BE2C (cell line): Measurements from ENCODE around the gene ACOT7.

ENCODE experiments used
- DNase-seq: peaks from one replicate; pipeline ENCODE4 v3.0.0-alpha.2; 2020
- H3K27me3 ChIP-seq: fragments of 250-450 bp; sonication (Bioruptor Pico); 2 replicates; pipeline ENCODE4 v1.5.1; 2020; ENCODE audit warnings: mild to moderate bottlenecking
- H3K36me3 ChIP-seq: fragments of 250-450 bp; sonication (Bioruptor Pico); 2 replicates; pipeline ENCODE4 v1.5.1; 2020; ENCODE audit warnings: mild to moderate bottlenecking
- H3K4me1 ChIP-seq: fragments of 250-450 bp; sonication (Bioruptor Pico); 2 replicates; pipeline ENCODE4 v1.5.1; 2020
- H3K4me3 ChIP-seq: 2 replicates; pipeline ENCODE4 v1.5.1; 2011; ENCODE audit warnings: low read depth, low read length
- H3K9me3 ChIP-seq: fragments of 250-450 bp; sonication (Bioruptor Pico); 2 replicates; pipeline ENCODE4 v1.5.1; 2020
- TF ChIP-seq, protein P1 (sequence below): IDR thresholded peaks from 2 replicates; pipeline ENCODE4 v1.5.1; 2012; ENCODE audit warnings: mild to moderate bottlenecking, low read depth, low read length

ACOT7 gene

DNA sequence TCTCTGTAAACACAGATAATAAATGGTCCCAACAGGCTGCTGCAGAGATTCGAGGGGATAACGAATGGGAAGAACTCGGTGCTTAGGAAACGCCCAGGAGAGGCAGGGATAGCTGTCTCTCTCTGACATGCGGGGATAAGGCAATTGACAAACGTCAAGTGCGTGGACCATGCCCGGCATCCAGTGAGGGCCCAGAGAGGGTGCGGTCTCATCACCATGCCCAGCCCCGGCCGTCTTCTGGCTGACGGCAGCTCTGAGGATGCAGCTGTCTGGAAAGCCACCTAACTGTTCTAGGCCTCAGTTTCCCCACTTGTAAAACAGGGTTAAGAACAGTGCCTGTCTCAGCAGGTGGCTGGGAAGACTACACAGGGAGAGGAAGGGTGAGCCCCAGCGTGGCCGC is 48.1 kb downstream of the ACOT7 start:
- no peak for DNase-seq
- Histone ChIP-seq H3K27me3 (no peaks in the 10 kb centered on the region), H3K4me1 (peaks cover 4% of the 10 kb centered on the region), H3K4me3 (no peak overlapping the region), H3K36me3 (no peaks in the 10 kb centered on the region; the same call in 1 of the 2 replicates), H3K9me3 (no peaks in the 10 kb centered on the region)
- TF ChIP-seq, protein P1, sequence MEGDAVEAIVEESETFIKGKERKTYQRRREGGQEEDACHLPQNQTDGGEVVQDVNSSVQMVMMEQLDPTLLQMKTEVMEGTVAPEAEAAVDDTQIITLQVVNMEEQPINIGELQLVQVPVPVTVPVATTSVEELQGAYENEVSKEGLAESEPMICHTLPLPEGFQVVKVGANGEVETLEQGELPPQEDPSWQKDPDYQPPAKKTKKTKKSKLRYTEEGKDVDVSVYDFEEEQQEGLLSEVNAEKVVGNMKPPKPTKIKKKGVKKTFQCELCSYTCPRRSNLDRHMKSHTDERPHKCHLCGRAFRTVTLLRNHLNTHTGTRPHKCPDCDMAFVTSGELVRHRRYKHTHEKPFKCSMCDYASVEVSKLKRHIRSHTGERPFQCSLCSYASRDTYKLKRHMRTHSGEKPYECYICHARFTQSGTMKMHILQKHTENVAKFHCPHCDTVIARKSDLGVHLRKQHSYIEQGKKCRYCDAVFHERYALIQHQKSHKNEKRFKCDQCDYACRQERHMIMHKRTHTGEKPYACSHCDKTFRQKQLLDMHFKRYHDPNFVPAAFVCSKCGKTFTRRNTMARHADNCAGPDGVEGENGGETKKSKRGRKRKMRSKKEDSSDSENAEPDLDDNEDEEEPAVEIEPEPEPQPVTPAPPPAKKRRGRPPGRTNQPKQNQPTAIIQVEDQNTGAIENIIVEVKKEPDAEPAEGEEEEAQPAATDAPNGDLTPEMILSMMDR, result no peak

DNA sequence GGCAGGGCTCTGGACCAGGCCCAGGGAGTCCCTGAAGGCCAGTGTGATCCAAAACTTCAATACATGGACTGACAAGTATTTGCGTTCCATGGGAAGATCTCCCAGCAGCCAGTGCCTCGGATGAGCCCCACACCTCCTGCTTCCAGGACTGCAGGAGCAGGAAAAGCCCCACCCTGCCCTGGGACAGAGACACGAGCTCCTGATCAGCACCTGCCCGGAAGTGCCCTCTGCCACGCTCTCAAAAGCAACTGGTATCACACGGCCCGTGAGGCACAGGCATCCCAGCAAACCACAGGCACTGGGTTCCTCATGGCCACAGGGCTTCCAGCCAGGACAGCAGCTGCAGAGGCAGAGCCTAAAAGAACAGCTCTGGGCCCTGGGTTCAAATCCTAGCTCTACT is 48.6 kb downstream of the ACOT7 start:
- Histone ChIP-seq H3K4me1 (peaks cover 4% of the 10 kb centered on the region), H3K4me3 (no peak overlapping the region), H3K27me3 (no peaks in the 10 kb centered on the region), H3K36me3 (no peaks in the 10 kb centered on the region; the same call in 1 of the 2 replicates), H3K9me3 (no peaks in the 10 kb centered on the region)
- TF ChIP-seq, protein P1, result no peak
- no peak for DNase-seq

DNA sequence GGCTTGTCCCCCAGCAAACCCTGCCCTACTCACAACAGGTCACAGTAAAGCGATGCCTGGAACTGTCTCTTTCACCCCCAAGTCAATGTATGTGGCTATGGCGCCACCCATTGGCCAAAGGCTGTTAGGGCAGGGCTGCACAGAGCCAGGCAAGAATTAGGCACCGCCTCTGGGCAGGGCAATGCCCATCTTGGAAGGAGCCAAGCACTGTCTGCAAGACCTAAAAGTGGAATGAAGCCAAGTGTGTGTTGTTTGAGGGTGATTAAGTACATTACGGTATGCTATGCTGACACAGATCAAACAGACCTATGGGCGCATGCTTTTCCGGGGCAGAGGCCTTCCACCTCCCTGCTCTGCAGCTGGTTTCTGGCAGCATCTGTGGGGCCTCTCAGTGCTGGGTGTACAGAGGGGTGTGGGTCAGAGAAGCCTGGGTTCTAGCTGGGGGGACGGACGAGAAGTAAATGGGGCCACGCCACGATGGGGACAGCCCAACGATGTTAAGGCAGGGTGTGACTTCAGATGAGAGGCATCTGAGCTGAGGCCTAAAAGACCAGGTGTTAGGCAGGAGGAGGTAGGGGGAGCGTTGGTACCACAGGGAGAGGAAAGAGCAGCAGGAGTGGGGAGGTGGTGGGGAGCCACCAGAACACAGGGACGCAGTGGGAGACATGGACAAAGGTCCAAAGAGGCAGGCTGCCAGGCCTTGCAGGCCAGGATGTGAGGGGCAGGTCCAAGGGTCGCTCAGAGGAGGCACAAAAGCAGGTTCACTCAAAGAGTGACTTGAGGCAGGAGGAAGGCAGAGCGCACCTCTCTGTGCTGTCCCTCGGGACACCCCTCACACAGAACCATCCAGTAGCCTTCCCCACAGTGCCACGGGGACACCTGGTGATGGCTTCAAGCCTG is 49.8 kb downstream of the ACOT7 start:
- no peaks in the 10 kb centered on the region; the same call in 1 of the 2 replicates for H3K36me3 ChIP-seq
- peak; percentile 68 for DNase-seq
- TF ChIP-seq, protein P1, result peak; percentile 82
- no peaks in the 10 kb centered on the region for H3K9me3 ChIP-seq
- H3K4me3 ChIP-seq, result no peak overlapping the region
- no peaks in the 10 kb centered on the region for H3K27me3 ChIP-seq
- peaks cover 4% of the 10 kb centered on the region for H3K4me1 ChIP-seq

DNA sequence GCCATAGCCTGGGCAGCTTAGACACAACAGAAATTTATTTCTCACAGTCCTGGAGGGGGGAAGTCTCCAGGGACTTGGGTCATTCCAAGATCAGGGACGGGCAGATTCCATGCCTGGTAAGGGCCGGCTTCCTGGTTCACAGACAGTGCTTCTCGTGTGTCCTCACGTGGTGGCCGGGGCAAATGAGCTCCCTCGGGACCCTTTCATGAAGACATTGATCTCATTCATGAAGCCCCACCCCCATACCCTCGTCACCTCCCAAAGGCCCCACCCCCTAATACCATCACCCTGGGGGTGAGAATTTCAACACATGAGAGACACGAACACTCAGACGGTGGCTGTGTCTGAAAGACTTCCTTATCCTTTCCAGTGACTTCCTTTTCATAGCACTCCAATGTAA is 51.5 kb downstream of the ACOT7 start:
- H3K9me3 ChIP-seq, result no peaks in the 10 kb centered on the region
- H3K4me1 ChIP-seq, result no peaks in the 10 kb centered on the region; the same call in 1 of the 2 replicates
- TF ChIP-seq, protein P1, result no peak
- H3K36me3 ChIP-seq, result no peaks in the 10 kb centered on the region
- peak; percentile 27 for DNase-seq
- no peaks in the 10 kb centered on the region for H3K27me3 ChIP-seq
- H3K4me3 ChIP-seq, result no peak overlapping the region

DNA sequence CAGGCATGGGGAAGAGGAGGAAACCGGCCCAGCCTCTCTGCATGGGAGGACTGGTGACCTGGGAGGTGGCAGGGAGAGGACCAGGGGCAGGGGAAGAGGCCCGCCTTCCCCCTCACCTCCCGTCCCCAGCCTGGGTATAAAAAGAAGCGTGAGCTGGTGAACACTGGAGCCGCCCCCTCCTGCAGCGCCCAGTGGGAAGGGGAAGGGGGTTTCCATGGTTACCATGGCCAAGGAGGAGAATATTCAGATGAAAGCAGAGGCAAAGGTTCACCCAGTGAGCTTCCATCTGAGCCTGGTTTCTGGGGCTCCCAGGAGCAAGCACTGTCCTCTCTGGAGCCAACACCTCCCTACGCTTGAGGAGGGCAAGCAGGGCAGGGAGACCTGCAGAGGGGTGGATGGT is 54.9 kb downstream of the ACOT7 start:
- Histone ChIP-seq H3K4me1 (peaks cover 3% of the 10 kb centered on the region), H3K4me3 (no peak overlapping the region), H3K9me3 (no peaks in the 10 kb centered on the region), H3K27me3 (no peaks in the 10 kb centered on the region), H3K36me3 (no peaks in the 10 kb centered on the region)
- DNase-seq, result no peak
- TF ChIP-seq, protein P1, result no peak
